ENCODE data around the gene PRSS36.
A peak's percentile ranks its signal among the peaks of the same experiment; 100 is the strongest.
"Not testable (repeated sequence)": the region's sequence is repeated elsewhere in the genome, so short reads cannot be mapped to it uniquely, and the experiment has no call there.

PRSS36 gene

DNA sequence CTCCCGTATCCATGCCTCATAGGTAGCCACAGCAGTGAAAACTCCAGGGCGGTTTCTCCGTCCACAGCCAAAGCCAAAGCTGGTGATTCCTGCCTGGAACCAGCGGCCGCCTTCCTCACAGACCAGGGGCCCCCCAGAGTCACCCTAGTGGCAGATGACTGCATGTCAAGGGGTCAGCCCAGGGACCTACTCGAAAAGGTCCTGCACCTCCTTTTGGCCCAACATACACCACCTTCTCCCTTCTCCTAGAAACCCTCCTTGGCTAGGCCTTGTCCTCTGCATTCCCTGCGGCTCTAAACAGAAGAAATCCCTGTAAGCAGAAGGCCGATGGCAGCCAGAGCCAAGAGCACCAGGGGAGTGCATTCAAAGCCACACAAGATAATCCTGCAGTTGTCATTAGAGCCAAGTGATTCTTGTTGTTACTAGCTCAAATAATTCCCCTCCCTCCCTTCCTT is 6.1 kb downstream of the PRSS36 start:
- DNase-seq (ENCODE audit: extremely low spot score, insufficient read length, low read depth): no peak
- no peak for FAIRE-seq

DNA sequence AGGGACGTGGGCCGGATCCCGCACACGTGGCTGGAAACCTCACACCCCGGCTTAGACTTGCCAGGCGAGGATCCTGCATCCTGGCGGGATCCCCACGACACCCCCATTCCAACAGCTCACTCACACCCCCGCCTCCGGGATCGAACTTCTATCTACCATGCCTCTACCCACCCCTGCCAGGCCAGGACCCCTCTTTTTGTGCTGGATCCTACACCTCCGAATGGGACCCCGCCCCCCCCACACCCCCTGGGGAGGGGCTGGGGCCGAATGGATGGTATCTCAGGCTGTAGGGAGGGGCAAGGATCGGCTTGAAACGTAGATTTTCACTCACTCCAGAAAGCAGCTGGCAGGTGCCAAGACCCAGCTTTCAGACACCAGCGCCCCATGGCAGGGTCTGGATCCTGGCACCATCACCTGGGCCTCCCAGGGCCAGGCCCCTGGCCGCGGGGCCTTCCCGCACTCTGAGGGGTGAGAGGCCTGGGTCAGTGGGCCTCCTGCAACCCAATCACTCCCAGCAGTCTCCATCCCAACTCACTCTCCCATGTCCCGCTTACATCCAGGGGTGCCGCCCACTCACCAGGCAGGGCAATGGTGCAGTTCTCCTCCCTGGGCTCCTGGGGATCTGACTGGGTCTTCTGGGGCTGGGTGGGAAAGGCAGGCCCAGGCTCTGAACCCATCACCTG is 6.7 kb downstream of the PRSS36 start:
- DNase-seq (ENCODE audit: extremely low spot score, insufficient read length, low read depth) (no peak), FAIRE-seq (no peak)

DNA sequence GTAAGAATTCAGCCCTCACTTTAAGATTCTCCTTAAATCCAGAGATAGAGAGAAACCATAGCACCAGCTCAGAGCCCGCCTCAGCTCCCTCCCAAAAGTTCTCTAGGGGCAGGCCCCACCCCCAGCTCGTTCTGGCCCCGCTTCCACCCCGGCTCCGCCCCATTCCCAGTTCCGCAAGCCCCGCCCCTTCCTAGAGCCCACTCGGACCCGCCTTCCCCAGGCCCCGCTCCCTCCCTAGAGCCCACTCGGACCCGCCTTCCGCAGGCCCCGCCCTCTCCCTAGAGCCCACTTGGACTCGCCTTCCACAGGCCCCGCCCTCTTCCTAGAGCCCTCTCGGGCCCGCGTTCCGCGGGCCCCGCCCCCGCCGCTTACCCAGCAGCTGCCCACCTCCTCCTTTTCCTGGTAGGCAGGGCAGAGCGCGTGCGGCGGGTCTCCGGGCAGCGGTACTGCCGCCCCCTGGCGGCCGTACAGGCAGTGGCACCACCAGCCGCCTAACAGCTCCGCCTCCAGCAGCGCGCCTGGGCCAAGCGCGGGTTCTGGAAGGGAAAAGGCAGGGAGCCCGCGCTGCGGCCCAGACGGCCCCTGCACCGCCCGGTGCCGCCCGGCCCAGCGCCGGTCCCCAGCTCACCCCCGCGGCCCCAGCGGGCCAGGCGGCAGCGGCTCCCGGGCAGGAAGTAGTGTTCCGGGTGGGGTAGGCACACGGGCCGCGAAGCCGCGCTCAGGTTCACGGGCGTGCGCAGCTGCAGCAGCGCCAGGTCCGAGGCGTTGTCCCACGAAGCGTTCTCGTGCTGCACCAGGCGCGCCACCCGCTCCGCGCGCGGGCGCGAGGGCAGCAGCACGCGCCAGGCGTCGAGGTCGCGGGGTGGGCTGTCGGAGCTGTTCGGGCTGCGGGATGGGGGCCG is 7.5 kb downstream of the PRSS36 start:
- FAIRE-seq (peak; percentile 92), DNase-seq (ENCODE audit: extremely low spot score, insufficient read length, low read depth) (peak; percentile 100)

DNA sequence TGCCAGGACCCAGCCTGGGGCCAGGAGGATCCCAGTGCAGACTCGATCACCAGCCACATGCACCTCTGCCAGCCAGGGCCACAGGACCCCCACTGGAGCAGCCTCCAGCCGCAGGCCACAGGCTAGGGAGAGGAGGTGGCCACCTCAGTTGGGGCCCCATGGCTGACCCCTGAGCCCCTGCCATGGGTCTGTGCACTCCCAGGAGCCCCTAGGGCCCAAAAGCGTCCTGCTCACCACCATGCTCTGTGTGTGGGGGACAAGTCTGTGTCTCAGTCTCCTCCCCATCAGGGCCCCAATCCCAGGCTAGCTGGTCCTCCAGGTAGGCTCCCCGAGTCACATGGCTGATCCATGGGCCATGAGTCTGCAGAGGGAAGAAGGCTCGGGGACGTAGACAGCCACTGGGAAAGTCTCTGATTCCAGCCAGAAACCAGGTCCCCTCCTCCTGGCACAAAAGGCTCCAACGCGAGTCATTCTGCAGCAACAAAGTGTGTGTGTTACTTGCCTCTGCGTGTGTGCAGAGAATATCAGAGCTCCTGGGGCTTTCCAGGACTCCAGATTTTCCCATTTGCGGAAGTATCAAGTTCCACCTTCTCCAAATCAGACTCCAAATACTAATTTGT is 8.3 kb downstream of the PRSS36 start:
- DNase-seq (ENCODE audit: extremely low spot score, insufficient read length, low read depth) (no peak), FAIRE-seq (no peak)

DNA sequence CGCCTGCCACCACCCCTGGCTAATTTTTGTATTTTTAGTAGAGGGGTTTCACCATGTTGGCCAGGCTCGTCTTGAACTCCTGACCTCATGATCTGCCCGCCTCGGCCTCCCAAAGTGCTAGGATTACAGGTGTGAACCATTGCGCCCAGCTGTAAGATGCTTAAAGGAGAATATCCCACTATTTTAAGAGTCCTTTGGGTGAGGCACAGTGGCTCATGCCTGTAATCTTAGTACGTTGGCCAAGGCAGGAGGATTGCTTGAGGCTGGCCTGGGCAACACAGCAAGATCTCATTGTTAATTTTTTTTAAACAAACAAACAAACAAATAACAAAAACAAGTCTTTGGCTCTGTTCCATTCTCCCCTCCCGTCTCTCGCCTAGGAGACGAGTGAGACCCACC is 8.8 kb downstream of the PRSS36 start:
- DNase-seq (ENCODE audit: extremely low spot score, insufficient read length, low read depth): not testable (repeated sequence)

DNA sequence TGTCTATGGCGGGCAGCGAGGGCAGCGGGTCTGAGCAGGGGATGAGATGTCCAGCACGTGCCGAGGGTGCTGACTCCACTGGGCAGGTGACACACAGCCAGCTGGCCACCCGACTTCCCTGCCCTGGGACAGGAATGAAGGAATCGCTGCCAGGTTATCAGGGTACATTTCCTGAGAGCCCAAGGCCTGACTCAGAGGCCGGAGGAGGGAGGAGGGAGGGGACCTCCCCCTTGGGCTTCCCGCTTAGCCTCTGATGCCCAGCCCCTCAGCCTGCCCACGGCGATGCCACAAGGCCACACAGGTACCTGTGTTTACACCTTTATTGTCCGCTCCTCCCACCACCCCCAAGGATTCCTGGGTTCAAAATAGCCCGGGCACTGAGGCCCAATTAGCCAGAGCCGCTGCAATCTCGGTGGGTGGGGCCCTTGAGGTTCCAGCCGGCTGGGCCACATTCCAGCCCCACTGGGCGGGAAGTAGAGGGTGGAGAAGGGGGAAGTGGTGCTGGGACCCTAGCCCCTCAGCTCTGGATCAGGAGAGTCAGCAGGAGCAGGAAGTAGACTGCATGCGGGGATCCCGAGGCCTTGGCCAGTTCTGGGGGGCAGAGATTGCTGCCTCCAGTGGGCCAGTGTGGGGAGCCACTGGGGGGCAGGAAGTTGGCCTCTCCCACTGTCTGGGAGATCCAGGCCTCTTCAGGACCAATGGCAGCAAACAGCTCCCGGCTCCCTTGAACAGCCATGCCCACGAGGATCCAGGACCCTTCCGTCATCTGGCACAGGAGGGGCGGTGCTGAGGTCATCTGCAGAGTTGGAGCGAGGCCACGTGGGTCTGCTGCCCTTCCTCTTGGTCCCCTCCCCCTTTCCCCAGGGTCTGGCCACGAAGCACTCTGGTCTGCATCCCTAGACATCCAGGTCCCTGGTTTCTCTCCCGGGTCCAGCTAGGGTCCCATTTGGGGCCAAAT is 11.0 kb downstream of the PRSS36 start:
- FAIRE-seq (no peak), DNase-seq (ENCODE audit: extremely low spot score, insufficient read length, low read depth) (no peak)

More for the DNA sequence above, 8.8 kb downstream of the PRSS36 start:
- not testable (repeated sequence) for FAIRE-seq

DNA sequence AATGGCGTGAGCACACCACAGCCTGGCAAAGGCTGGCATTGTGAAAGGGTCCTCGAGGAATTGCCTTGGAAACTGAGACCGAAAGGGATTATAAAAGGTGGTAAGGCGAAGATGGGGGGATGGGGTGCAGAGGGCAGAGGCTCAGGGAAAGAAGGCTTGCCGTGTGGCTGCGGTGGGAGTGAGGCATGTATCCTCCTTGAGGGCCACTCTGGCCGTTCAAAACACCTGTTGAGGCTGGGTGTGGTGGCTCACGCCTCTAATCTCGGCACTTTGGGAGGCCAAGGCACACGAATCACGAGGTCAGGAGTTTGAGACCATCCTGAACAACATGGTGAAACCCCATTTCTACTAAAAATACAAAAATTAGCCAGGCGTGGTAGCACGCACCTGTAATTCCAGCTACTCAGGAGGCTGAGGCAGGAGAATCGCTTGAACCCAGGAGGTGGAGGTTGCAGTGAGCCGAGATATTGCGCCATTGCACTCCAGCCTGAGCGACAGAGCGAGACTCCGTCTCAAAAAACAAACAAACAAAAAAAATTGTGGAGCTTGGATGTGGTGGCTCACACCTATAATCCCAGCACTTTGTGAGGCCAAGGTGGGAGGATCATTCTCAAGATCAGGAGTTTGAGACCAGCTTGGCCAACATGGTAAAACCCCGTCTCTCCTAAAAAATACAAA is 12.9 kb downstream of the PRSS36 start:
- not testable (repeated sequence) for FAIRE-seq; DNase-seq (ENCODE audit: extremely low spot score, insufficient read length, low read depth)

DNA sequence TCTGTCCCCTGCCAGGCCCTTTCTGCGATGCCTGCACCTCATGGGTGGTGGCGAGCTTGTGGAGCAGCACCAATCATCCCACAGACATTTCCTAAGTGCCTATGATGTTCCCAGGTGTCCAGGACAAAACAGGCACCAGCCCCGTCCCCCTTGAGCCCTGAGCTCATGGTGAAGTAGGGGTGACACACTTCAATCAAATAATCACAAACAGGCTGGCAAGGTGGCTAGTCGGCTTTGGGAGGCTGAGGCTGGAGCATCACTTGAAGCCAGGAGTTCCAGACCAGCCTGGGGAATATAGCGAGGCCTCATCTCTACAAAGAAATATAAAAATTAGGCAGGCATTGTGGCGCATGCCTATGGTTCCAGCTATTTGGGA is 13.6 kb downstream of the PRSS36 start:
- DNase-seq (ENCODE audit: extremely low spot score, insufficient read length, low read depth) (no peak), FAIRE-seq (no peak)

DNA sequence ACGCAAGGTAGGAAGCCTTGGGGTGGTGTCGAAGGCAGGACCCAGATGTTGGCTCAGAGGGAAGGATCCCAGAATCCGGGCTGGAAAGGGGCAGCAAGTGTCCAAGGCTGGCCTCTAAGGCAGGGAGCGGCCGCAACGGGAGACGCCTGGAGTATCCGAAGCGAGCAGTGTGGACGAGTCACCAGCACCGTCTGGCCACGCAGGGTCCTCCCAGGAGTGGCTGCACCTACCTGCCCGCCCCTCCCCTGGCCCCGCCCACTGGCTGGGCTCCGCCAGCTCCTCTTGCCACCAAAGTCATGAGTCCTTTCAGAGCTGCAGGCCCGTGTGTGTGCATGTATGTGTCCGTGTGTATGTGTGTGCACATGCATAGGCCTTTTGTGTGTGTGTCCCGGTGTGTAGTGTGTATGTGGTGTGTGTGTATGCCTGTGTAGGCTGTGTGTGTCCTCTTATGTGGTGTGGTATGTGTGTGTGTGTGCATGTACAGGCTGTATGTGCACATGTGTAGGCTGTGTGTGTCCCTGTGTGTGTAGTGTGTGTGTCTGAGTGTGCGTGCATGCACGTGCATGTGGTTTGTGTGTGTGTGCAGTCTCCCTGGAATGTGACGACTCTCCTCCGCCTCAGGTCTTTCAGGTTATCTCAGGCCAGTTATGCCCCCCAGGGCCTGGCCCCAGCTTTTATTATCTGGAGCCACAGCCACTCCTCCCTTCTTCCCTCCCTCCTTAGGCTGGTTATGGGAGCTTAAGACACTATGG is 14.2 kb downstream of the PRSS36 start, which contains the start of gene PRSS8:
Gene PRSS8, minus strand, starts transcription at position 193 of the 752 bp plus-strand sequence. CDS start 229 bp downstream, outside the sequence.
- DNase-seq (ENCODE audit: extremely low spot score, insufficient read length, low read depth): no peak
- FAIRE-seq: no peak

DNA sequence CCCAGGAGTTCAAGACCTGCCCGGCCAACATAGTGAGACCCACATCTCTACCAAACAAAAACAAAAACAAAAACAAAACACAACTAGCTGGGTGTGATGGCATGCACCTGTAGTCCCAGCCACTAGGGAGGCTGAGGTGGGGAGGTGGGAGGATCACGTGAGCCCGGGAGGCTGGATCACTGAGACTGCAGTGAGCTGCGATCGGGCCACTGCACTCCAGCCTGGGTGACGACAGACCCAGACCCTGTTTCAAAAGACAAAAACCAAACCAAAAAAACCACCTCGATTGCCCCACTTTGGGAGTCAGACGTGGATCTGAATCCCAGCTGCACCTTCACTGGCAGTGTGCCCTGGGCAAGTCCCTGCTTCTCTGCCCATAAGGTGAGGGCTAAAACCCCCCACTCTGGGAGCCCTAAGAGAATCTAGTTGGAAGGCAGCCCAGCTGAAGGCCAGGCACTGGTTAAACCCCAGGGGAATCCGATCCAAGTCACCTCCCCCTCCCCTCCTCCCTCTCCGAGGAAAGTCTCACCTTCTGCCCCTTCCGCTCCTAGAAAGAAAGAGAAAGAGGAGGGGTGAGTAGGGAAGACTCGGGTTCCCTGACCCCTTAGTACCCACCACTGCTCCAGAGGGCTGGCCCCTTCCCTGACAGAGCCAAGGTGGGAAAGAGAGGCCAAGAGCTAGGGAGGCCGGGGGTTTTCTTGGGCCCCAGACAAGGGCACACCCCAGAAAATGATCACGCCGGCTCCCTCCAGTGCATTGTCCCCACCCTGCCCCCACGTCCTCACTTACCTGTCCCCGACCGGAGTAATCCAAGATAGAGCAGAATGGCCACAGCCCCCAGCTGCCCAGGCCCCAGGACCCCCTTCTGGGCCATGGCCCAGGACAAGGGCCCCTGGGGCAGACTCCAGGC is 15.0 kb downstream of the PRSS36 start:
- DNase-seq (ENCODE audit: extremely low spot score, insufficient read length, low read depth) (no peak), FAIRE-seq (no peak)

DNA sequence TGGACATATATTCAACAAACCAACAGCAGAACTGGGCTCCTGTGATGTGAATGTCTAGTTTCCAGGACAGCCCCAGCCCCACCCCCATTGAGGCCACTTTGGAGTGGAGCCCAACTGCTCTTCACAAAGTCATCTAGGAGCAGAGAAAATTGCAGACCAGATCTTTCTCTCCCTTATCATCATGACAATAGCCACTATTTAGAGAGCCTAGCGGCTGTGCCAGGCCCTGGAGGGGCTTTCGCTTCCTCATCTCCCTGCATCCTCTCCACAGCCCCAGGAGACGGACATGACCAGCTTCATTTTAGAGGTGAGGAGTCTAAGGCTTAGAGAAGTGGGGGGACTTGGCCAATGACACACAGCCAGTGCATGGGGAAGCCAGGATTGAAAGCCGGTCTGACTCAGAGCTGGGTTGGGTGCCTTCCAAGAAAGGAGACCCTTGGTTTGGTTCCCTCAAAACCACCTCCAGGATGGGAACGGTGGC is 15.7 kb downstream of the PRSS36 start:
- no peak for DNase-seq (ENCODE audit: extremely low spot score, insufficient read length, low read depth)
- FAIRE-seq: no peak

DNA sequence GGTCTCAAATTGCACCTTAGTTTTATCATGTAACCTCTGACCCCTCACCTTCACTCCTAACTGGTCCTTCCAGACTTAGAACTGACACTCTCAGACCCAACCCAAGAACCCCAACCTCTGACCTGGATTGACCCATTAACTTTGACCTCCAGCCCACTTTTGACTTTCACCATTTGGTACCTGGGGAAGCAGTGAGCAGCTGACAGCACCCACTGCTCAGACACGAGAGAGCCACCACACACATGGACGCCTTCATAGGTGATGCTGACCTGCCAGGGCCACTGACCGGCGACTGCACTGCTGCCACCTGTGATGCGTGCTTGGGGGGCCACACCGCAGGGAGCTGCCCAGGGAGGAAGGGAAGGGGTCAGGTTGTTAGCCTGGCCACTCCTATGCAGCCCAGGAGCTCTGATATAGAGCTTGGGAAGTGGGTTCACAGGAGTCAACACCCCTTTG is 16.8 kb downstream of the PRSS36 start:
- FAIRE-seq: no peak
- DNase-seq (ENCODE audit: extremely low spot score, insufficient read length, low read depth): no peak

DNA sequence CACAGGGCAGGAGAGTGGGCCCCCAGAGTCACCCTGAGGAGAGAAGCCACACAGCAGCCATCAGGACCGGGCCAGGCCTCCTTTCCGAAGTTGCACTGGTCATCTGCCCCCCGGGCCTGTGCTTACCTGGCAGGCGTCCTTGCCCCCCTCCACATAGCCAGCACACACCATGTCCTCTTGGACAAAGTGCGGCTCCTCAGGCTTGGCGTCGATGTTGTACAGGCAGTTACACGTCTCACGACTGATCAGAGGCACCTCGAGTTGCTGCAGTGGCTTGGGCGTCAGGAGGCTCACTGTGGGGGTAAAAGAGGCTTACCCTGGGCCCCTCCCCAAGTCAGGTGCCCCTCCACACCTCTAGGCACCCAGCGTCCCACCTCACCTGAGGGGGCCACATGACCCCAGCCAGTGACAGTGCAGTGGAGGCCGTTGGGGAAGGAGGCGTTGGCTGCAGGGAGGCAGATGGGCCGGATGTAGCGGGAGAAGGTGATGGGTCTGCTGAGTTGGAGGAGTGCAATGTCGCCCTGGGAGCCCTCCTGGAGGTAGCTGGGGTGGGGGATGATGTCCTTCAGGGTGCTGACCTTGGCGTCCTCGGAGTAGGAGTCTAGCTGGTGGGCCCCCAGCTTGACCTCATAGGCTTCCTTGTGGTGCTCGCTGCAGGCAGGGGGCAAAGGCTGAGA is 17.4 kb downstream of the PRSS36 start:
- FAIRE-seq: no peak
- no peak for DNase-seq (ENCODE audit: extremely low spot score, insufficient read length, low read depth)

DNA sequence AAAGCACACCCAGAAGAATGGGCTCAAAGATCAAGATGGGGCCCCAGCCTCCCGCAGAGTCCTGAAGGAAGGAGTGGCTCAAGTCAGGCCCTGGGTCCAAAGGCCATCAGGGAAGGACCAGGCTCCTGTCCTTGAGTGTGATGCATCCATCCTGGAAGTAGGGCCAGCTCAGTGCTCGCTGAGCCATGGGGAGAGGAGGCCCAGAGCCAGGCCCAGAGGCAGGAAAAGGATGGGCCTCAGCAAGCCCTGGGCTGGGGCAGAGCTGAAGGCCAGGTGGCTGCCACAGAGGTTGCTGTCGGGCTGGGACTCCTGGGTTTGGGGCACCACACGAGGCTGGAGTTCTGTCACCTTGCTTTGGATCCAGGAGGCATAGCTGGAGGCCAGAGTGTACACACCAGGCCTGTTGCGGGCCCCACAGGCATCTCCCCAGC is 18.0 kb downstream of the PRSS36 start:
- DNase-seq (ENCODE audit: extremely low spot score, insufficient read length, low read depth): no peak
- FAIRE-seq: no peak

DNA sequence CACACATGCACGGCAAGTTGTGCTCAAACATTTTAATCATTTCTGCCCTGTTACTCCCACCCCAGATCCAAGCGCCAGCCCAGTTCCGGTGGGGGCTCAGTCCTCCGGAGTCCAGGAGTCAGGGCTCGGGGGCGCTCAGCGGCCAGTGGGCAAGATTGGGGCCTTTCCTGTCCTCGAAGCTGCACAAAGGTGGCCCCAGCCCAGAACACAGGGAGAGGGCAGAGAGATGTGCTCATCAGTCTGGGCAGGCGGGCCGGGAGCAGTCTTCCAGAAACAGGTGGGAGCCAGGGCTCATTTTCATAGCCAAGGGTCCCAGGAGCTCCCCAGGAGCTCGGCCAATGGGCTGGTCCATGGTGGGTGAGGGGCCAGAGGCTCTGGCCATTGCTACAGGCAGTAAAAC is 18.4 kb downstream of the PRSS36 start:
- FAIRE-seq: no peak
- no peak for DNase-seq (ENCODE audit: extremely low spot score, insufficient read length, low read depth)

DNA sequence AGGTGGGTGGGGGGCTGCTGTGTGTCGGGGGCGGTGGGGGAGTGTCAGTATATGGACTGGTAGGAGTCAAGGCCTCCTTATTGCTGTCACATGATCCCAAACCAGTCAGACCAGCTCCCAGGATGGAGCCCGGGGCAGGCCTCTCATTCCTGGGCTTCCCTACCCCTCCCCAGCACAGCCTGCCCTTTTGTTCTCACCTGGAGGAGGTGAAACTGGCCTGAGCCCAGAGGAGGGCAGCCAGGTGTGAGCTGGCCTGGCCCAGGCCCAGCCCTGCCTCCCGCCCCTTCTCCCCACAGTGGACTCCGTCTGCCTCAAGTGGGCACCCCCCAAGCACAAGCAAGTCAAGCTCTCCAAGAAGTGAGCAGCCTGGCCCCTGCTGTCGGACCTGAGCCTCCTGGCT is 19.0 kb downstream of the PRSS36 start:
- no peak for DNase-seq (ENCODE audit: extremely low spot score, insufficient read length, low read depth)
- no peak for FAIRE-seq
